HepG2 (cell line): Measurements from ENCODE around the gene LRRC25. TPM values are rescaled to one million over a fixed set of nuclear protein-coding genes. Genes with fewer than 3 reads are reported as not detected.

Experiments
- BRCA1 ChIP-seq: sonication (generic); formaldehyde crosslinking; IDR thresholded peaks from 2 replicates; pipeline ENCODE4 v1.4.0; 2020; ENCODE audit warnings: missing genetic modification reagents
- CBX1 ChIP-seq: IDR thresholded peaks from one replicate; pipeline ENCODE4 v1.6.1; 2016; ENCODE audit warnings: antibody characterized with exemption, low read depth
- DNMT1 ChIP-seq: sonication (generic); formaldehyde crosslinking; IDR thresholded peaks from 2 replicates; pipeline ENCODE4 v1.5.1; 2020; ENCODE audit warnings: mild to moderate bottlenecking, missing genetic modification reagents
- ERF ChIP-seq: IDR thresholded peaks from 2 replicates; pipeline ENCODE4 v1.6.1; 2018; ENCODE audit warnings: missing biosample characterization, missing genetic modification reagents
- FIP1L1 ChIP-seq: fragments of 200-400 bp; formaldehyde crosslinking; IDR thresholded peaks from 2 replicates; pipeline ENCODE4 v1.6.1; 2018; ENCODE audit warnings: low read depth, mild to moderate bottlenecking, low read length, moderate library complexity, borderline replicate concordance; ENCODE audit not compliant: insufficient read depth
- GABPA ChIP-seq, 2 experiments: IDR thresholded peaks; 2 replicates each; pipeline ENCODE4 v1.6.1; 2011 to 2016; ENCODE audit warnings: low read depth in 2 of 2, low read length in 1 of 2, missing biosample characterization in 1 of 2, missing genetic modification characterization in 1 of 2
- MEF2D ChIP-seq: sonication (generic); formaldehyde crosslinking; IDR thresholded peaks from 2 replicates; pipeline ENCODE4 v1.5.1; 2020; ENCODE audit warnings: mild to moderate bottlenecking, missing genetic modification reagents
- ZKSCAN8 ChIP-seq: IDR thresholded peaks from 2 replicates; pipeline ENCODE4 v1.6.1; 2016; ENCODE audit warnings: borderline replicate concordance, missing genetic modification reagents, missing compliant biosample characterization
- ZNF484 ChIP-seq: sonication (generic); formaldehyde crosslinking; IDR thresholded peaks from 2 replicates; pipeline ENCODE4 v1.5.1; 2020; ENCODE audit warnings: mild to moderate bottlenecking, low read depth, missing genetic modification reagents, borderline replicate concordance
- ZNF543 ChIP-seq: sonication (generic); formaldehyde crosslinking; IDR thresholded peaks from 2 replicates; pipeline ENCODE4 v1.4.0; 2020; ENCODE audit warnings: mild to moderate bottlenecking, missing genetic modification reagents
- ZNF558 ChIP-seq: sonication (generic); formaldehyde crosslinking; IDR thresholded peaks from 2 replicates; pipeline ENCODE4 v1.9.0; 2022; ENCODE audit warnings: mild to moderate bottlenecking, missing genetic modification reagents, borderline replicate concordance
- ZNF616 ChIP-seq: sonication (generic); formaldehyde crosslinking; IDR thresholded peaks from 2 replicates; pipeline ENCODE4 v1.5.0; 2020; ENCODE audit warnings: low read depth, mild to moderate bottlenecking, missing genetic modification reagents
- ZNF703 ChIP-seq: sonication (generic); formaldehyde crosslinking; IDR thresholded peaks from 2 replicates; pipeline ENCODE4 v1.5.1; 2020; ENCODE audit warnings: missing genetic modification reagents, mild to moderate bottlenecking, moderate library complexity, borderline replicate concordance
- ZSCAN21 ChIP-seq: sonication (generic); formaldehyde crosslinking; IDR thresholded peaks from 2 replicates; pipeline ENCODE4 v1.8.0; 2022; ENCODE audit warnings: mild to moderate bottlenecking, missing genetic modification reagents, moderate library complexity, borderline replicate concordance
- polyA plus RNA-seq, 8 experiments: library from polyadenylated mRNA; depleted of rRNA in 3 of 8; stranded (reverse) in 7 of 8; unstranded in 1 of 8; fragments of >200 nt; fragmentation: Illumina TruSeq in 4 of 8; extraction: Trizol in 4 of 8; gene quantifications; 2 replicates each; pipeline versions ENCODE4 v1.2.1 to v1.2.3, GENCODE V29; 2011 to 2016; ENCODE audit warnings: low read depth in 4 of 8, missing spikeins in 1 of 8, mixed read lengths in 1 of 8; ENCODE audit not compliant: insufficient read depth in 1 of 8
- total RNA-seq, 5 experiments: library from RNA; depleted of rRNA; stranded (reverse); fragments of >200 nt; fragmentation: Illumina TruSeq; extraction: Trizol; gene quantifications; 2 replicates each; pipeline ENCODE4 v1.2.3, GENCODE V29; 2016; ENCODE audit warnings: low read depth in 1 of 5
- TF ChIP-seq, protein P1 (sequence below): sonication (generic); formaldehyde crosslinking; IDR thresholded peaks from 2 replicates; pipeline ENCODE4 v1.5.0; 2020; ENCODE audit warnings: missing genetic modification reagents
- TF ChIP-seq, protein P2 (sequence below): sonication (generic); formaldehyde crosslinking; IDR thresholded peaks from 2 replicates; pipeline ENCODE4 v1.4.0; 2020; ENCODE audit warnings: missing genetic modification reagents, borderline replicate concordance
- TF ChIP-seq, protein P3 (sequence below): IDR thresholded peaks from 2 replicates; pipeline ENCODE4 v1.6.1; 2016; ENCODE audit warnings: mild to moderate bottlenecking
- TF ChIP-seq, protein P4 (sequence below): sonication (generic); formaldehyde crosslinking; IDR thresholded peaks from 2 replicates; pipeline ENCODE4 v1.4.0; 2020; ENCODE audit warnings: missing genetic modification reagents
- TF ChIP-seq, protein P5 (sequence below): sonication (generic); formaldehyde crosslinking; IDR thresholded peaks from 2 replicates; pipeline ENCODE4 v1.8.0; 2022; ENCODE audit warnings: missing genetic modification reagents, mild to moderate bottlenecking, inconsistent platforms, borderline replicate concordance

LRRC25 gene
- total and polyA plus RNA-seq, 2 of the 13 experiments (the other 11 are each of a cell fraction or from before 2014, with no cell fraction given) = 0.13 to 0.53 TPM

DNA sequence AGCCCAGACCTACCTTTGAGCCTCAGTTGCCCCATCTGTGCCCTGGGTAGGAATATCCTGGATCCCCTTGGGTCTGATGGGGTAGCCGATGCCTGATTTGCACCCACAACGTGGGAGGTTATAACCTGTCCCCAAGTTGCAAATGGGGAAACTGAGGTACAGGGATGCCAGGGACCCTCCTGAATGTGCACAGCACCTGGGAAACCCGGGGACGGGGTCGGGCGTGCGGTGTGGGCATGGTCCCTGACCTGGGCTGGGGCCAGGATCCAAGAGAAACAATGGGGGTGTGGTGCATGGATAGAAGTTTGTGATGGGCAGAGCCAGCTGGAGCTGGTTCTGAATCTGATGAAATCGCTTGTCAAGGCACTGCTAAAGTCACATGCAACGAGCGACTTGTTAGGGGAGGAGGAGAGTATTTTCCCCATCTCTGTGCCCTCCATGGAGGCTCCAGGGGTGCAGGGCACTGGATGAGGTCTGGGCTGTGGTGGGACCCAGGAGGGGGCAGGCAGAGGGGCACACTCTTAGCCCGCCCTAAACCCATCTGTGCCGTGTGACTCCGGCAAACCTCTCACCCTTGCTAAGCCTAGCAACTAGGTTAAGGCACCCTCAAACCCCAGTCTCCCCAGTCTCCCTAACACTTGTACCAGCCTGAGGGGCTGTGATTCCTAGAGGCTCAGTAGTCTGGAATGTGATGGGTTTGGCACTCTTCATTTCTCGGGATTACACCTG, 10.7 kb downstream of the LRRC25 start (continued):
- TF ChIP-seq ZSCAN21 (CRISPR knock-in tag) (no peak; the same call in 1 of the 2 replicates), MEF2D (no peak), FIP1L1 (no peak), ZKSCAN8 (CRISPR knock-in tag) (no peak), ZNF558 (CRISPR knock-in tag) (no peak), ZNF703 (no peak), BRCA1 (CRISPR knock-in tag) (no peak; the same call in 1 of the 2 replicates), ERF (CRISPR knock-in tag) (no peak), ZNF484 (CRISPR knock-in tag) (no peak), DNMT1 (no peak), ZNF616 (no peak), GABPA (IDR thresholded peaks at IDR 0.05; ENCODE audit: low read depth, low read length) (no peak), GABPA (CRISPR knock-in tag; IDR thresholded peaks at IDR 0.05; ENCODE audit: low read depth) (no peak), CBX1 (no peak), ZNF543 (CRISPR knock-in tag) (no peak)
- TF ChIP-seq, protein P1, sequence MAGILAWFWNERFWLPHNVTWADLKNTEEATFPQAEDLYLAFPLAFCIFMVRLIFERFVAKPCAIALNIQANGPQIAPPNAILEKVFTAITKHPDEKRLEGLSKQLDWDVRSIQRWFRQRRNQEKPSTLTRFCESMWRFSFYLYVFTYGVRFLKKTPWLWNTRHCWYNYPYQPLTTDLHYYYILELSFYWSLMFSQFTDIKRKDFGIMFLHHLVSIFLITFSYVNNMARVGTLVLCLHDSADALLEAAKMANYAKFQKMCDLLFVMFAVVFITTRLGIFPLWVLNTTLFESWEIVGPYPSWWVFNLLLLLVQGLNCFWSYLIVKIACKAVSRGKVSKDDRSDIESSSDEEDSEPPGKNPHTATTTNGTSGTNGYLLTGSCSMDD (CRISPR knock-in tag) = no peak
- TF ChIP-seq, protein P2, sequence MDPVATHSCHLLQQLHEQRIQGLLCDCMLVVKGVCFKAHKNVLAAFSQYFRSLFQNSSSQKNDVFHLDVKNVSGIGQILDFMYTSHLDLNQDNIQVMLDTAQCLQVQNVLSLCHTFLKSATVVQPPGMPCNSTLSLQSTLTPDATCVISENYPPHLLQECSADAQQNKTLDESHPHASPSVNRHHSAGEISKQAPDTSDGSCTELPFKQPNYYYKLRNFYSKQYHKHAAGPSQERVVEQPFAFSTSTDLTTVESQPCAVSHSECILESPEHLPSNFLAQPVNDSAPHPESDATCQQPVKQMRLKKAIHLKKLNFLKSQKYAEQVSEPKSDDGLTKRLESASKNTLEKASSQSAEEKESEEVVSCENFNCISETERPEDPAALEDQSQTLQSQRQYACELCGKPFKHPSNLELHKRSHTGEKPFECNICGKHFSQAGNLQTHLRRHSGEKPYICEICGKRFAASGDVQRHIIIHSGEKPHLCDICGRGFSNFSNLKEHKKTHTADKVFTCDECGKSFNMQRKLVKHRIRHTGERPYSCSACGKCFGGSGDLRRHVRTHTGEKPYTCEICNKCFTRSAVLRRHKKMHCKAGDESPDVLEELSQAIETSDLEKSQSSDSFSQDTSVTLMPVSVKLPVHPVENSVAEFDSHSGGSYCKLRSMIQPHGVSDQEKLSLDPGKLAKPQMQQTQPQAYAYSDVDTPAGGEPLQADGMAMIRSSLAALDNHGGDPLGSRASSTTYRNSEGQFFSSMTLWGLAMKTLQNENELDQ (CRISPR knock-in tag) = 0 out of 2 replicates have a peak, but pooled peaks have one; percentile 2
- TF ChIP-seq, protein P3, sequence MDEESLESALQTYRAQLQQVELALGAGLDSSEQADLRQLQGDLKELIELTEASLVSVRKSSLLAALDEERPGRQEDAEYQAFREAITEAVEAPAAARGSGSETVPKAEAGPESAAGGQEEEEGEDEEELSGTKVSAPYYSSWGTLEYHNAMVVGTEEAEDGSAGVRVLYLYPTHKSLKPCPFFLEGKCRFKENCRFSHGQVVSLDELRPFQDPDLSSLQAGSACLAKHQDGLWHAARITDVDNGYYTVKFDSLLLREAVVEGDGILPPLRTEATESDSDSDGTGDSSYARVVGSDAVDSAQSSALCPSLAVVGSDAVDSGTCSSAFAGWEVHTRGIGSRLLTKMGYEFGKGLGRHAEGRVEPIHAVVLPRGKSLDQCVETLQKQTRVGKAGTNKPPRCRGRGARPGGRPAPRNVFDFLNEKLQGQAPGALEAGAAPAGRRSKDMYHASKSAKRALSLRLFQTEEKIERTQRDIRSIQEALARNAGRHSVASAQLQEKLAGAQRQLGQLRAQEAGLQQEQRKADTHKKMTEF (CRISPR knock-in tag) = no peak
- TF ChIP-seq, protein P4, sequence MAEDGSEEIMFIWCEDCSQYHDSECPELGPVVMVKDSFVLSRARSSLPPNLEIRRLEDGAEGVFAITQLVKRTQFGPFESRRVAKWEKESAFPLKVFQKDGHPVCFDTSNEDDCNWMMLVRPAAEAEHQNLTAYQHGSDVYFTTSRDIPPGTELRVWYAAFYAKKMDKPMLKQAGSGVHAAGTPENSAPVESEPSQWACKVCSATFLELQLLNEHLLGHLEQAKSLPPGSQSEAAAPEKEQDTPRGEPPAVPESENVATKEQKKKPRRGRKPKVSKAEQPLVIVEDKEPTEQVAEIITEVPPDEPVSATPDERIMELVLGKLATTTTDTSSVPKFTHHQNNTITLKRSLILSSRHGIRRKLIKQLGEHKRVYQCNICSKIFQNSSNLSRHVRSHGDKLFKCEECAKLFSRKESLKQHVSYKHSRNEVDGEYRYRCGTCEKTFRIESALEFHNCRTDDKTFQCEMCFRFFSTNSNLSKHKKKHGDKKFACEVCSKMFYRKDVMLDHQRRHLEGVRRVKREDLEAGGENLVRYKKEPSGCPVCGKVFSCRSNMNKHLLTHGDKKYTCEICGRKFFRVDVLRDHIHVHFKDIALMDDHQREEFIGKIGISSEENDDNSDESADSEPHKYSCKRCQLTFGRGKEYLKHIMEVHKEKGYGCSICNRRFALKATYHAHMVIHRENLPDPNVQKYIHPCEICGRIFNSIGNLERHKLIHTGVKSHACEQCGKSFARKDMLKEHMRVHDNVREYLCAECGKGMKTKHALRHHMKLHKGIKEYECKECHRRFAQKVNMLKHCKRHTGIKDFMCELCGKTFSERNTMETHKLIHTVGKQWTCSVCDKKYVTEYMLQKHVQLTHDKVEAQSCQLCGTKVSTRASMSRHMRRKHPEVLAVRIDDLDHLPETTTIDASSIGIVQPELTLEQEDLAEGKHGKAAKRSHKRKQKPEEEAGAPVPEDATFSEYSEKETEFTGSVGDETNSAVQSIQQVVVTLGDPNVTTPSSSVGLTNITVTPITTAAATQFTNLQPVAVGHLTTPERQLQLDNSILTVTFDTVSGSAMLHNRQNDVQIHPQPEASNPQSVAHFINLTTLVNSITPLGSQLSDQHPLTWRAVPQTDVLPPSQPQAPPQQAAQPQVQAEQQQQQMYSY (CRISPR knock-in tag) = no peak
- TF ChIP-seq, protein P5, sequence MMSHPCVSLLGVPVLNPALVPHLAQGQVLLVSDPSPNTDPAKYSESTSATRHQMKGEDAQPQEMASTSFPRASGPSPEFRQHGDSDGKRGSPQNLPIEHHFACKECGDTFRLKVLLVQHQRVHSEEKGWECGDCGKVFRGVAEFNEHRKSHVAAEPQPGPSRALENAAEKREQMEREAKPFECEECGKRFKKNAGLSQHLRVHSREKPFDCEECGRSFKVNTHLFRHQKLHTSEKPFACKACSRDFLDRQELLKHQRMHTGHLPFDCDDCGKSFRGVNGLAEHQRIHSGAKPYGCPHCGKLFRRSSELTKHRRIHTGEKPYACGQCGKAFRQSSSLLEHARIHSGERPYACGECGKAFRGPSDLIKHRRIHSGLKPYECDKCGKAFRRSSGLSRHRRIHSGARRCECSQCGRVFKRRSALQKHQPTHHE = no peak
